A172 (cell line): ENCODE results near the gene TMEM126B. TPM values are rescaled to one million over a fixed set of nuclear protein-coding genes. Genes with fewer than 3 reads are reported as not detected.
"Not testable (repeated sequence)": the region's sequence is repeated elsewhere in the genome, so short reads cannot be mapped to it uniquely, and the experiment has no call there.

Source experiments
- DNase-seq: peaks from one replicate; pipeline ENCODE4 v3.0.0-alpha.2; 2015; ENCODE audit warnings: low spot score
- total RNA-seq: library from RNA; depleted of rRNA; stranded (reverse); fragments of >200 nt; shearing (Covaris generic); gene quantifications from 2 replicates; pipeline ENCODE4 v1.2.3, GENCODE V29; 2014

TMEM126B gene
- total RNA-seq, 1 experiment from 2014 or later: 197 TPM

DNA sequence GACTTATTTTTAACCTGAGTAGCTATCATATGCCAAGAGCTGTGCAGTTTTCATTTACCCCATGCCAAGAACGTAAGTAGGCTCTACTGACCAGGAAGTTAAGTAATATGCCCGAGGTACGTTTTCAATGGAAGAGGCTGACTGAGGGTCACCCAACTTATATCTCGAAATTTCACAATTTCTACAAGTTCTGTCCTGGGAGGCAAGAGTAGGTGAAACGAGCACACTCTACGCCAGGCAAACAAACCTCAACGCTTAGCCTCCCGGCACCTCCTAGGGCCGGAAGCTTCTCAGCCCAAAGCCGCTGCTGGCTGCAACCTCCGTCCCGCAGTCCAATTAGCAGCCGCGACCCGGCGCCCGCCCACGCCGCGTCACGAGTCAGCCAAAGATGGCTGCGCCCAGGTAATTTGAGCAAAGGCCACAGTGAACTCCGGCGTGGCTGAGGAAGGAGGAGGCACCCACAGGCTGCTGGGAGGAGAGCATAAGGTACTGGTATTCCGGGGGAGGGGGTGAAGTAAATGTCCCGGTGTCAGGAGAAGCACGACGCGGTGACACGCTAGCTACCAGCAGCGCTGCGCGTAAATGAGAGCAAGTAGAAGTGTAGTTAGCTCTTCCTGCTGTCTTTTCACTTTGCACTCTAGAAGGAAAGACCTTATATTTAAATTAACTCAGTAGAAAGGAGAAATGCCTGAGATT lies 19.4 kb downstream of the TMEM126B start, which contains the start of gene TMEM126A:
Gene TMEM126A, plus strand, starts transcription at position 364 of the 696 bp plus-strand sequence. CDS start 2,289 bp downstream, outside the sequence.
- peak; percentile 78 for DNase-seq

DNA sequence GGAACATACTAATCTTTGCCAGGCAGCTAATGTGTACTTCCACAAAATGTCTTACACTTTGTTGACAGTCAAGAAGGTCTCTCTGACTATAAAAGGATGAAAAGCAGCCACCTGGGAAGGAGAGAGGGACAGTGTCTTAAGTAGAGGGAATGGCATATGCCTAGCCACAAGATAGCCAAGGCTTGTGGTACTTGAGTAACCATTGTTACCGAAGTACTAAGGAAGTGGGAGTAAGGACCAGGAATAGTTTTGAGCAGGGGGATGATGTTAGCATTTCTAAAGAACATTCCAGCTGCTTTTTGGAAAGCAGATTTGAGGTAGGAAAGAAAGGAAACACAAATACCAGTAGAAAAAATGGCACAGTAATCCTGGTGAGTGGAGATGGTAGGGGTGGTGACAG lies 22.7 kb downstream of the TMEM126B start:
- DNase-seq: no peak

DNA sequence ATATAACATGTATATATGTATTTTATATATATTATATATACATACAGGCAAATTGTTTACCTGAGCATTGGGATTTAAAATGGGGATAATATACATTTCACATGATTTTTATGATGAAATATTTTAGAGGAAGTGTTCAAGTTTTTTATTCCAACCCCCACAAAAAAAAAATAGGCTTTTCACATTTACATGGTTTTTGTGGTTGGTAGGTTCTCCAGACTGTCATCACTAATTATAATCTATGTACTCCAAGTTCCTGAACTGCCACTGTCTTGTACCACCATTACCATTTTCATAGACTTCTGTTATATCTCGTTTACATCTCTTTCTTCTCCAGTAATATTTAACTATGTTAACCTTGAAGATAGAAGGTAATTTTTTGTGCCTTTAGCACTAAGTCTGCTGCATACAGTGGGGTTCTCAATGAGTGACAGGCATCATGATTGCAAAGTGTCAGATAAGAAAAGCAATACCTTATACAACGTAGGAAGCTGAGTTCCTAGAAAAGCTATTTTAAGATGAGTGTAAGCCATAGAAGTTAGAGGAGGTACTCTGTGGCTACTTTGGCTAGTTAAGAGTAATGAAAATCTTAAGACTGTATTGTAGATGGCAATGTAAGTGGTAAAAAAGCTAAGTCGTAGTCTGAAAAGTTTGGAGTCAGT lies 24.5 kb downstream of the TMEM126B start:
- no peak for DNase-seq

DNA sequence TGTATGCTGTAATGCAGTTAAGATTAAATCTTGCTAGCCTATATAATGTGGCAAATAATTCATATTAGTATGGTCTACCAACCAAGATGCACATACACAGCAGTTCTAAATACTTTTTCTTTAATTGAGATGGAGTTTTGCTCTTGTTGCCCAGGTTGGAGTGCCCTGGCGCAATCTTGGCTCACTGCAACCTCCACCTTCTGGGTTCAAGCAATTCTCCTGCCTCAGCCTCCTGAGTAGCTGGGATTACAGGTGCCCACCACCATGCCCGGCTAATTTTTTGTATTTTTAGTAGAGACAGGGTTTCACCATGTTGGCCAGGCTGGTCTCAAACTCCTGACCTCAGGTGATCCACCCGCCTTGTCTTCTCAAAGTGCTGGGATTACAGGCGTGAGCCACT lies 25.9 kb downstream of the TMEM126B start:
- DNase-seq: not testable (repeated sequence)

DNA sequence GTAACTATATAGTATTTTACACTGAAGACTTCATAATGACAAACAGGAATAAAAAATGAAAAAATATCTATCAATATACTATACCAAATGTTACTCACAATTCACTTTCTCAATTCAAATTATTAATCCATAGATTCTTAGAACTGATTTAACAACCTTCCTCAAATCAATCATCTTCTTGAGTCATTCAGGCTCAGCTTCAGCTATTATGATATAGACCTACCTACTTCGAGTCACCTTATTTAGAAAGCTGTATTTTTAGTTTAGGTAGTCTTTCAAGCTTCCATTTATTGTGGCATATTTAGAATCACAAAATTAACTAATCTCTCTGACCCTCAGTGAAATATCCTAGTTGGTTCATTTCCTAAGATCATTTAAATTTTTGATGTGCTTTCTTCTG lies 28.4 kb downstream of the TMEM126B start:
- no peak for DNase-seq

DNA sequence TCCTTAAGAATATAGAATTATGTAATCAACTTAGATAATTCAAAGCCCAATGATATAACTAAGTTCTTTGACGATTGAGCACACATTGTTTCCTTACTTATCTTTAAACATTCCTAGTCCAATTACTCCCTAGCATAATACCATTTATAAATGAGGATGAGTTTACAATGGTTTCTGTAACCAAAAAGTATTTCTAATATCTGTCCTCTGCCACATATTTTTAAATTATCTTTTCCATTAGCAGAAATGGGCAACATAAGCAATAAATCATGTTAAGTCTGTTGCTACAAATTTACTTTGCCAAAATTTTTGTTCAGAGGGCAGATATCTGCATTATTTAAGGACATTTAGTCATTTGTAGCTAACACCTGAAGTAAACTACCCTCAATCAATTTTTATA lies 29.8 kb downstream of the TMEM126B start:
- DNase-seq: no peak

DNA sequence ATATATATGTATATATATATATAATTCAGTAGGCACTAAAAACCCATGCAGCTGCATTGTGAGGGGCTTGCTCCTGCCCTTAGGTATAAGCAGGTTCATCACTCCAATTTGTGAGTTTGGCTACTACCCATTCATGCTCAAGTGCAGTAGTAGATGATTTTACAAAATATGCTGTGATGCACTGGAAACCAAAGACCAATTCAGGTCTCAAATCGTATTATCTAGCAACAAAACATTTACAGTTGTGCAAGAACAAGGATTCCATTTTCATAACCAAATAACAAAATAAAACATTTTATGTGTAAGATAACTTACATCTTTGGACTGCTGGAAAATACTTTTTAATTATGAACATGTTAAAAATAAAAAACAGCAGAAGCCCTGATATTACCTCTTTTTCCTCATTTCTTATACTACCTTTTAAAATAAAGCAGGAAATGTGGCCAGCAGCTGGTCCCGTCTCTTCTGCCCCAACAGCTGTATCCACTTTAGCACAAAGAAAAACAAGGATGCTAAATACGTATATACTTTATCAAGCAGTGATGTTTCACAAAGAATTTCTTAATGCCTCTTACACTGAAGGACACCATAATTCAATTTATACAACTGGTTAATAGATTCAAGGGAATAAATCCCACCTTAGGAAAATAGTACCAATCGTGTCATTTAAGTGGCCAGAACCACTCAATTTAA lies 33.7 kb downstream of the TMEM126B start:
- DNase-seq: no peak

DNA sequence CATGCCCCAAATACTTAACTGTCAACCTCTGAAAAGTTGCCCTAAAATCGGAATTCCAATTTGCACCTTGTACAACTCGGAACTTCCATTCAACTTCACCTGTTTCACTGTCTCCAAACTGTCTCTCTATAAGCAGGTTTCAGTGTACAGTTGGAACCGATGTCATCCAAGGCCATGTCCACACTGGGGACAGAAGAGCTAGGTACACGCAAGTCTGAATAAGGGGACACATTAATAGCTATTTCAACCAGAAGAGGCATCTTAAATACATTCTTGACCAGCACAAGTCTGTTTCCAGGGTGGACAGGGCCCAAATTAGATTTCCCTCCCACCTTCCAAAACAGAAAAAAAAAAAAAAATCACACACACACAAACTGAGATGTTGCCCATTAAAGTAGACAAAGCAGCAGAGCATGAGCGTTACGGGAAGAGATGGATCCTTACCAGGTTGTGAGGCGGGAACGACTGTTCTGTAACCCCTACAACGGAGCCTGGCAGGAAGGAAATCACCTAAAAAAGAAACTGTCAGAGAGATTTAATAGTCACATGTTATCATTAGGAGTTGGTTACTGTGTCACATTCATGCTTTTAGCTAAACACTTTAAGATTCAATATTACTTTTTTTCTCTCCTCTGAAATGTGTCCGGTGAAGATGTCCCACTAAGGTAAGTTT lies 34.8 kb downstream of the TMEM126B start:
- peak; percentile 15 for DNase-seq

DNA sequence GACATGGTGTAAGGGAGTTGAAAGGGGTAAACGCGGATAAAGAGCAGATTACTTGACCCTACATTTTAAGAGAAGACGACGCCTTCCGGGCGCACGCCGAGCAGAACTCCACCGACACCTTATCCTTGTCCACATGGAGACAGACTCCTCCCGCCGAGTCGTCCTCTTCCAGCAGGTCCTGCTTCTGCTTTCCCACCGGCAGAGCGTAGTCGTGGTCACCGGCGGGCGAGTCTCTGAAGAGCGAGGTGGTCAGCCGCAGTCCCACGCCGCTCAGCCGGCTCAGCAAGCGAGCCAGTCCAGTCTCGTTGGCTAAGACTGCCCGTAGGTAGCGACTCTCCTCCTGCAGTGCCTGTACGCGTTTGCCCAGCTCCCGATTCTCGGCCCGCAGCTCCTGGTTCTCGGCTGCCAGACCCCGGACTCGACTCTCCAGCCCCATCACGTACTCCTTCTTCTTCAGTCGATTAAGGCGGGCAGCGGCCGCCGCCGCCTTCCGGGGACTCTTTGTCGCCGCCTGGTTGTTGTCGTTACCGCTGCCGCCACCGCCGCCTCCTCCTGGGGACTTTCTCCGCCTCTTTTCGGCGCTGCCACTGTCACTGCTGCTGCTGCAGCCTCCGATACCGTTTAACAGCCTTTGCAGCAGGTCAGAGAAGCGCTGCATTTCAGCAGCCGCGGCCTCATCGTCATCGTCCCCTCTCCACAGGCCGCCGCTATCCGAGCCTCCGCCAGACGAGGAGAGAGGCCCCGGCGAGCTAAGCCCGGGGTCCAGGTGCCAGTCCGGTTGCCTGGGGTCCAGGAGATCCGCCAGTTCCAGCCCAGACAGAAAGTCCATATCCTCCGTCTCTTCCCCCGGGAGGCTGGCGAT lies 35.6 kb downstream of the TMEM126B start:
- DNase-seq: peak; percentile 55

DNA sequence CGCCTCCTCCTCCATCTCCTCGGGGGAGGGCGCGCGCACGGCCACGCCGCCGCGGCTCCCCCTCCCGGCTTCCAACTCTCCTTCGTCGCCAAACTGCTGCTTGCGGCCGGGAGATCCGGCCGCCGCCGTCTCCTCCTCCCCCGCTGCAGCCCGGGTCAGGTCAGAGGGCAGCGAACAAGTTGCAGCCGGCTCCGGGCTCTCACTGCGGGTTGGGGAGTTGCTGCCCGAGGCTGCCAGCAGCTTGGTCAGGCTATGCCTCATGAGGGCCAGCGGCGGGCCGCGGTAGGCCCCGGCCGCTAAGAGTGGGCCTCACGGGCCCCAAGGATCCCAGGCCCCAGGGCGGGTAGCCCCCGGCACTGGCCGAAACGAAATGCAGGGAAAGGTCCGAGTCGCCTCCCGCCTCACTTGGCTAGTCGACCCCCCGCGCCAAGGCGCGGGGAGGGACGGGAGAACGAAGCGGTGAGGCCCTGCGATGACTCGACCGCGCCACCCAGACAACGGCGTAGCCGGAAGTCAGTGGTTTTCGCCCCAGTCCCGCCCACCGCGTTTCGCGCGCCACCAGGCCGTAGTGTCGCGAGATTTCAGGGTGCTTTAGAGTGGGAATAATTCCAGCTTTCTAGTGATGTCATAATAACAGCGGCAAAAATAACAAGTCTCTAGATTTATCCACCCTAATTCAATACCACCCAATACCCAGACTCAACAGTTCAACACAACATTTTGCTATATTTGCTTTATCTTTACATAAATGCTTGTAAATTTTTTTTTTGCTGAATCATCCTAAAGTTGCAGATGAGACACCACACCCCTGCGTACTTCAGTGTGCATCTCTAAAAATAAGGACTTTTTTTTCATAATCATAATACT lies 36.5 kb downstream of the TMEM126B start, which contains the start of gene CREBZF:
Gene CREBZF, minus strand, starts transcription at position 515 of the 867 bp plus-strand sequence. Its CDS starts 254 bp downstream, at position 261.
- peak; percentile 91 for DNase-seq

DNA sequence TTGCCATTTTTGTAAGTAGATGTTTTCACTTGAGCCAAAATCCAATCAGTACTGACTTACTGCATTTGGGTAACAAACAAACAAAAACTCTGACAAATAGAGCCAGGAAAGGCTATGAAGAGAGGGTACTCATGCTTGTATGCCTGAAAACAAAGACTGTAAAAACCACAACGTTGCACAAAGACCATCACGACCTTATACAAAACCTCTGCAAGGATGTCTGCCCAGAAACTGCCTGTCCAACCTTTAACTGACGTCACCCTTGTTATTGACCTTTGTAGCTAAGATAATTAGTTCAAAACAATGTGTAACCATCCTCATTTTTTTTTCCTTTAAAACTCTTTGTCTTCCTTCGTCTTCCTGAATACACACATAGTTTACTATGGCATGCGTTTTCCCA lies 37.3 kb downstream of the TMEM126B start:
- DNase-seq: no peak

DNA sequence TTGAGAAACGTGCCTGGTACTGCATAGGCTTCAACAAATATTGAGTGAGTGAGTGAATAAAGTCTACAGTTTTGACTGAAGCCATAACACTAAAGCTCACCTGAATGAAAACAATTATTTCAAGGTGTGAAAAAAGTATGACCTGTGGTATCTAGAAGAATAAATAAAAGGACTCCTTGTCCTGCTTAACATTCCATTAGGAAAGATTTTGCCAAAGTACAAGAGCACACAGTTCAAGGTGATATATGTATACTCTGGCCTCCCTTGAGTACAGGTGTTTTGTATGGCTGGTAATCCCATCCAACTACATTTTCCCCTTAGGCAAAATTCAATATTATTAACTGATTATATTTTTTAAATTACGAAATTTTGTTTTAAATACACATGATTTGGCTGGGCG lies 38.3 kb downstream of the TMEM126B start:
- no peak for DNase-seq

DNA sequence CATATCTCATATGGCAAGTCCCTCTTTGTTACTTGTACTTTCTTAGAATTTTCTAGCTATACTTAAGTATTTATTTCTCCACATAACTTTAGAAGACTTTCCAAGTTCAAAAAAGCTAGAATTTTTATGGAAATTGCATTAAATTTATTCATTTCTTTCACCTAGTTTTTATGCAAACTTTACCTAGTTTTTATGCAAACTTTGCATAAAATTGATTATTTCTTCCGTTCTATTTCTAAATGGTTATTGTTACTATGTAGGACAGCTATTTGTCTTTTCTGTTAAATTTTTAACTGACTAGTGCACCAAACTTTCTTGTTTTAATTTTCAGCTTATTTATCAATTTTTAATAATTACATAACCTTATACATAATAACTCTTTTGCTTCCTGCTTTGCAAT lies 39.8 kb downstream of the TMEM126B start:
- DNase-seq: no peak

DNA sequence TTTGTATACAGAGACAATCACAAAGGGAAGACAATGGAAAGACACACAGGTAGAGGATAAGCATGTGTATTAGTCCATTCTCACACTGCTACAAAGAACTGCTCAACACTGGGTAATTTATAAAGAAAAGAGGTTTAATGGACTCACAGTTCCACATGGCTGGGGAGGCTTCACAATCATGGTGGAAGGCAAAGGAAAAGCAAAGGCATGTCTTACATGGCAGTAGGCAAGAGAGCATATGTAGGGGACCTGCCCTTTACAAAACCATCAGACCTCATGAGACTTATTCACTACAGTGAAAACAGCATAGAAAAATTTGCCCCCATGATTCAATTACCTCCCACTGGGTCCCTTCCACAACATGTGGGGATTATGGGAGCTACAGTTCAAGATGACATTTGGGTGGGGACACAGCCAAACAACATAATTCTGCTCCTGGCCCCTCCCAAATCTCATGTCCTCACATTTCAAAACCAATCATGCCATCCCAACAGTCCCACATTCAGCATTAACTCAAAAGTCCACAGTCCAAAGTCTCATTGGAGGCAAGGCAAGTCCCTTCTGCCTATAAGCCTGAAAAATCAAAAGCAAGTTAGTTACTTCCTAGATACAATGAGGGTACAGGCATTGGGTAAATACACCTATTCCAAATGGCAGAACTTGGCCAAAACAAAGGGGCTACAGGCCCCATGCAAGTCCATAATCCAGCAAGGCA lies 42.7 kb downstream of the TMEM126B start:
- not testable (repeated sequence) for DNase-seq

DNA sequence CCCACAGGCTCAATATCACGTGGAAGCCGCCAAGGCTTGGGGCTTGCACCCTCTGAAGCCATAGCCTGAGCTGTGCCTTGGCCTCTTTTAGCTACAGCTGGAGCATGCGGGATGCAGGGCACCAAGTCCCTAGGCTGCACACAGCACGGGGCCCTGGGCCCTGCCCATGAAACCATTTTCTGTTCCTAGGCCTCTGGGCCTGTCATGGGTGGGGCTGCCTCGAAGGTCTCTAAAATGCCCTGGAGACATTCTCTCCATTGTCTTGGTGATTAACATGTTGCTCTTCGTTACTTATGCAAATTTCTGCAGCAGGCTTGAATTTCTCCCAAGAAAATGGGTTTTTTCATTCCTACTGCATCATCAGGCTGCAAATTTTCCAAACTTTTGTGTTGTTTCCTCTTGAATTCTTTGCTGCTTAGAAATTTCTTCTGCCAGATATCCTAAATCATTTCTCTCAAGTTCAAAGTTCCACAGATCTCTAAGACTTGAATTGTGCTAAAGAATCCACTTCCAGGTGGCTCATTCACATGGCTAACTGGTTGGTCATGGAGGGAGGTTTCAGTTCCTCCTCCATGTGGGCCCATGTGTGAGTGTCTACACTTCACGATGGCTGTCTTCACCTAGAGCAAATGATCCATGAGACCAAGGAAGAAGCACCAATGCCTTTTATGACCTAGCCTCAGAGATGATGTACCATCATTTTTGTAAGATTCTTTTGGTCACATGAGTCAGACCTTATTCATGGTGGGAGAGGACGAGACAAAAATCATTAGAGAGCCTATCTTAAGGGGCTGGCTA lies 43.9 kb downstream of the TMEM126B start:
- no peak for DNase-seq

DNA sequence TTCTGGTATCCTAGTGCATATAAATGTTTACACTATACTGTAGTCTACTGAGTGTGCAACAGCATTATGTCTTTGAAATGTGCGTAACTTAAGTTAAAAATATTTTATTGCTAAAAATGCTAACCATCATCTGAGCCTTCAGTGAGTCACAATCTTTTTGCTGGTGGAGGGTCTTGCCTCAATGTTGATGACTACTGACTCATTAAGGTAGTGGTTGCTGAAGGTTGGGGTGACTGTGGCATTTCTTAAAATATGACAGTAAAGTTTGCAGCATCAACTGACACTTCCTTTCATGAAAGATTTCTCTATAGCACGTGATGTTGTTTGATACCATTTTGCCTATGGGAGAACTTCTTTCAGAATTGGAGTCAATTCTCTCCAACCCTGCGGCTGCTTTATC lies 45.0 kb downstream of the TMEM126B start:
- no peak for DNase-seq

DNA sequence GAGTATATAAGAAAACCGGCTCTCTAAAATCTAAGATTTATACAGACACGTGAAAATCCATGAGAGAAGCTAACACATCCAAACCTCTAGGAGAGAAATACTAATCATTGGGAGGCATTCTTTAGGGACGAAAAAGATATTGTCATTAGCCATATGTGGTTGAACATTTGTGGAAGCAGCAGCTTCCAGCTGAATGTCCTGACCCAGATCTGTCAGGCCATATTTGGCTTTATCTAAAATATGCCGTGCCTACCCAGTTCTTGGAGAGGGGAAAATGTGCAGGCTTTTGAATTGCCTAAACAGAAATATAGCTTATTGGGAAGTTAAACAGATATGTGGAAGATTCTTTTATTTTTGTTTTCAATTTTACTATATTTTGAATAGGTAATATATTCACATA lies 51.2 kb downstream of the TMEM126B start:
- no peak for DNase-seq

DNA sequence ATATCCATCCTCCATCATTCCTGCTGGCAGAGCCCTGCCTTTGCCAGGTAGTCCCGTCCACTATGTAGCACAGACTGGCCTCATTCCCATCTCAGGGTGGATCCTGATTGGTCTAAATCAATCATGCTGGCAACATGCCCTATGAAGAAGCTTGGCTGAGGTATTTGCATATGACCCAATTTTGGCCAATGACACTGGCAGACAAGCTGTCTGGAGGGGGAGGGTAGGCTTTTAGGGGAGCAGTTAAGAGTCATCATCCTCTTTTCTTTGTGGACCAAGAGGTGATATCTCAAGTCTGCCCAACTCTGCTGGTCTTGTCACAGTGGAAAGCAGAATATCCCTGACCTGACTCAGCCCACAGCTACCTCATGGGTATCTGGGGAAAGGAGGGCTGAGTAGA lies 52.5 kb downstream of the TMEM126B start:
- no peak for DNase-seq
